Uterus (tissue), 2 donors: ENCODE data around the gene NHERF1.

ENCODE experiments used
- POLR2A ChIP-seq, 2 donors: fragments of 450-650 bp; IDR thresholded peaks; one replicate each; pipeline ENCODE4 v1.6.1; 2016; ENCODE audit warnings: antibody characterized with exemption in 2 of 2, mild to moderate bottlenecking in 1 of 2, moderate library complexity in 1 of 2
- TF ChIP-seq, protein P1 (sequence below), 4 experiments: fragments of 200-600 bp in 2 of 4; fragments of 450-650 bp in 2 of 4; sonication (generic) in 2 of 4; IDR thresholded peaks; one replicate each; pipeline ENCODE4 v1.5.1; 2016 to 2019; ENCODE audit warnings: antibody characterized with exemption in 4 of 4, mild to moderate bottlenecking in 2 of 4, moderate library complexity in 1 of 4

GRCh38 chr17:74779501-74779900 is 31.1 kb downstream of the NHERF1 start:
- TF ChIP-seq, protein P1, sequence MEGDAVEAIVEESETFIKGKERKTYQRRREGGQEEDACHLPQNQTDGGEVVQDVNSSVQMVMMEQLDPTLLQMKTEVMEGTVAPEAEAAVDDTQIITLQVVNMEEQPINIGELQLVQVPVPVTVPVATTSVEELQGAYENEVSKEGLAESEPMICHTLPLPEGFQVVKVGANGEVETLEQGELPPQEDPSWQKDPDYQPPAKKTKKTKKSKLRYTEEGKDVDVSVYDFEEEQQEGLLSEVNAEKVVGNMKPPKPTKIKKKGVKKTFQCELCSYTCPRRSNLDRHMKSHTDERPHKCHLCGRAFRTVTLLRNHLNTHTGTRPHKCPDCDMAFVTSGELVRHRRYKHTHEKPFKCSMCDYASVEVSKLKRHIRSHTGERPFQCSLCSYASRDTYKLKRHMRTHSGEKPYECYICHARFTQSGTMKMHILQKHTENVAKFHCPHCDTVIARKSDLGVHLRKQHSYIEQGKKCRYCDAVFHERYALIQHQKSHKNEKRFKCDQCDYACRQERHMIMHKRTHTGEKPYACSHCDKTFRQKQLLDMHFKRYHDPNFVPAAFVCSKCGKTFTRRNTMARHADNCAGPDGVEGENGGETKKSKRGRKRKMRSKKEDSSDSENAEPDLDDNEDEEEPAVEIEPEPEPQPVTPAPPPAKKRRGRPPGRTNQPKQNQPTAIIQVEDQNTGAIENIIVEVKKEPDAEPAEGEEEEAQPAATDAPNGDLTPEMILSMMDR (IDR thresholded peaks at IDR 0.05) = no peak
- no peak for TF ChIP-seq POLR2A (IDR thresholded peaks at IDR 0.05)
